Activated CD8-positive, alpha-beta memory T cell treated with anti-CD3 and anti-CD28 coated beads, Interleukin-2, amount 10 ng/mL, durations not matched to agents 7 days and 5 days (primary cell): ENCODE data around the gene DNAH17. TPM values are rescaled to one million over a fixed set of nuclear protein-coding genes. Genes with fewer than 3 reads are reported as not detected.
A peak's percentile ranks its signal among the peaks of the same experiment; 100 is the strongest.

Experiments
- ATAC-seq: fragments of 150-1000 bp; cut with Tn5 transposase; one replicate; pipeline ENCODE4 v1.10.0; 2021; ENCODE audit warnings: moderate library complexity
- CTCF ChIA-PET: fragments of 350-600 bp; sonication (Branson Sonifier 250); formaldehyde crosslinking; loops from one replicate; lab custom pipeline; 2021; ENCODE audit warnings: antibody characterized with exemption; lab: Charles Lee
- DNase-seq: peaks from one replicate; pipeline ENCODE4 v3.0.0-alpha.2; 2020
- H3K27ac Mint-ChIP-seq: one replicate; pipeline ENCODE4 v1.8.0; 2021; ENCODE audit warnings: mild to moderate bottlenecking, mixed read lengths
- H3K27me3 Mint-ChIP-seq: one replicate; pipeline ENCODE4 v1.8.0; 2021; ENCODE audit warnings: mixed read lengths
- H3K36me3 Mint-ChIP-seq: one replicate; pipeline ENCODE4 v1.8.0; 2021; ENCODE audit warnings: mild to moderate bottlenecking, mixed read lengths
- H3K4me1 Mint-ChIP-seq: one replicate; pipeline ENCODE4 v1.8.0; 2021; ENCODE audit warnings: mixed read lengths
- H3K4me3 Mint-ChIP-seq: one replicate; pipeline ENCODE4 v1.8.0; 2021; ENCODE audit warnings: mild to moderate bottlenecking, moderate library complexity, mixed read lengths
- H3K9me3 Mint-ChIP-seq: one replicate; pipeline ENCODE4 v1.8.0; 2022; ENCODE audit warnings: low read depth, mixed read lengths
- total RNA-seq, 2 experiments: library from RNA; stranded (reverse); gene quantifications; one replicate each; pipeline ENCODE4 v1.2.3, GENCODE V29; 2021

The DNAH17 gene
- total RNA-seq, 2 experiments from 2014 or later: 0.26 TPM; not detected in 1

- Mint-ChIP-seq H3K27me3 (peaks cover 8% of the 10 kb centered on the region), H3K36me3 (no peaks in the 10 kb centered on the region), H3K4me3 (peak overlapping the region; percentile 30), H3K4me1 (peaks cover 6% of the 10 kb centered on the region), H3K27ac (no peak overlapping the region), H3K9me3 (no peaks in the 10 kb centered on the region)
- CTCF ChIA-PET: interaction anchor here (1.0 to 1.1 kb wide), 2 partner anchors 12 to 40 kb away, joined by 3 read pairs; no protein-coding TSS in a partner anchor
- ATAC-seq: peak; percentile 98
- DNase-seq: peak; percentile 69
These were observed 92.6 kb downstream of the DNAH17 start for GRCh38 chr17:78484271-78485246.

- Mint-ChIP-seq H3K36me3 (peaks cover 1% of the 10 kb centered on the region), H3K27ac (no peak overlapping the region), H3K9me3 (no peaks in the 10 kb centered on the region), H3K4me1 (peaks cover 14% of the 10 kb centered on the region), H3K27me3 (peaks cover 16% of the 10 kb centered on the region), H3K4me3 (no peak overlapping the region)
- CTCF ChIA-PET: no interaction called here
- ATAC-seq: no peak
- DNase-seq: no peak
These were observed 97.8 kb downstream of the DNAH17 start for GRCh38 chr17:78479369-78479768.

GRCh38 chr17:78478757-78479297 lies 98.4 kb downstream of the DNAH17 start:
- H3K27me3 Mint-ChIP-seq: peaks cover 17% of the 10 kb centered on the region
- H3K36me3 Mint-ChIP-seq: peaks cover 1% of the 10 kb centered on the region
- DNase-seq: no peak
- H3K4me3 Mint-ChIP-seq: no peak overlapping the region
- H3K9me3 Mint-ChIP-seq: no peaks in the 10 kb centered on the region
- H3K4me1 Mint-ChIP-seq: peaks cover 13% of the 10 kb centered on the region
- ATAC-seq: no peak
- no peak overlapping the region for H3K27ac Mint-ChIP-seq
- CTCF ChIA-PET: no interaction called here

GRCh38 chr17:78477913-78478756 lies 99.1 kb downstream of the DNAH17 start:
- H3K4me1 Mint-ChIP-seq: peaks cover 13% of the 10 kb centered on the region
- CTCF ChIA-PET: no interaction called here
- DNase-seq: no peak
- H3K4me3 Mint-ChIP-seq: no peak overlapping the region
- ATAC-seq: no peak
- H3K27me3 Mint-ChIP-seq: peaks cover 17% of the 10 kb centered on the region
- no peak overlapping the region for H3K27ac Mint-ChIP-seq
- H3K9me3 Mint-ChIP-seq: no peaks in the 10 kb centered on the region
- H3K36me3 Mint-ChIP-seq: peaks cover 1% of the 10 kb centered on the region

GRCh38 chr17:78476973-78477372 lies 100.2 kb downstream of the DNAH17 start:
- CTCF ChIA-PET: no interaction called here

GRCh38 chr17:78476149-78476548 lies 101.0 kb downstream of the DNAH17 start:
- CTCF ChIA-PET: no interaction called here
- H3K27me3 Mint-ChIP-seq: peaks cover 11% of the 10 kb centered on the region
- no peaks in the 10 kb centered on the region for H3K9me3 Mint-ChIP-seq
- H3K4me1 Mint-ChIP-seq: peaks cover 13% of the 10 kb centered on the region
- H3K4me3 Mint-ChIP-seq: no peak overlapping the region
- H3K27ac Mint-ChIP-seq: no peak overlapping the region
- DNase-seq (no peak), ATAC-seq (no peak)
- peaks cover 1% of the 10 kb centered on the region for H3K36me3 Mint-ChIP-seq

More at GRCh38 chr17:78476973-78477372, 100.2 kb downstream of the DNAH17 start:
- Mint-ChIP-seq H3K4me1 (peaks cover 13% of the 10 kb centered on the region), H3K27ac (no peak overlapping the region), H3K36me3 (peaks cover 1% of the 10 kb centered on the region), H3K27me3 (peaks cover 11% of the 10 kb centered on the region), H3K9me3 (no peaks in the 10 kb centered on the region), H3K4me3 (no peak overlapping the region)
- ATAC-seq (no peak), DNase-seq (no peak)

- peaks cover 11% of the 10 kb centered on the region for H3K27me3 Mint-ChIP-seq
- peaks cover 13% of the 10 kb centered on the region for H3K4me1 Mint-ChIP-seq
- DNase-seq (no peak), ATAC-seq (no peak)
- H3K9me3 Mint-ChIP-seq: no peaks in the 10 kb centered on the region
- CTCF ChIA-PET: no interaction called here
- H3K4me3 Mint-ChIP-seq: no peak overlapping the region
- no peak overlapping the region for H3K27ac Mint-ChIP-seq
- peaks cover 1% of the 10 kb centered on the region for H3K36me3 Mint-ChIP-seq
These were observed 102.0 kb downstream of the DNAH17 start for GRCh38 chr17:78475211-78475610.

- CTCF ChIA-PET: no interaction called here
- peaks cover 3% of the 10 kb centered on the region for H3K36me3 Mint-ChIP-seq
- H3K4me3 Mint-ChIP-seq: no peak overlapping the region
- ATAC-seq (peak; percentile 49), DNase-seq (peak; percentile 64)
- H3K27me3 Mint-ChIP-seq: peaks cover 11% of the 10 kb centered on the region
- H3K27ac Mint-ChIP-seq: no peak overlapping the region
- H3K4me1 Mint-ChIP-seq: peaks cover 13% of the 10 kb centered on the region
- H3K9me3 Mint-ChIP-seq: peaks cover under 1% of the 10 kb centered on the region
These were observed 102.5 kb downstream of the DNAH17 start for GRCh38 chr17:78474614-78475146.

- Mint-ChIP-seq H3K9me3 (peaks cover 3% of the 10 kb centered on the region), H3K27ac (no peak overlapping the region), H3K27me3 (peaks cover 11% of the 10 kb centered on the region), H3K4me1 (peaks cover 13% of the 10 kb centered on the region), H3K4me3 (no peak overlapping the region), H3K36me3 (peaks cover 5% of the 10 kb centered on the region)
- ATAC-seq (no peak), DNase-seq (no peak)
- CTCF ChIA-PET: no interaction called here
These were observed 103.1 kb downstream of the DNAH17 start for GRCh38 chr17:78473951-78474613.

- Mint-ChIP-seq H3K27ac (no peak overlapping the region), H3K4me3 (no peak overlapping the region), H3K36me3 (peaks cover 5% of the 10 kb centered on the region), H3K27me3 (peaks cover 11% of the 10 kb centered on the region), H3K4me1 (peaks cover 13% of the 10 kb centered on the region), H3K9me3 (peaks cover 3% of the 10 kb centered on the region)
- no peak for DNase-seq
- CTCF ChIA-PET: interaction anchor here (0.6 kb wide), 1 partner anchor 126 kb away, joined by 3 read pairs; no protein-coding TSS in a partner anchor
- no peak for ATAC-seq
These were observed 104.9 kb downstream of the DNAH17 start for GRCh38 chr17:78472035-78472905.

GRCh38 chr17:78471635-78472034 lies 105.6 kb downstream of the DNAH17 start:
- DNase-seq (no peak), ATAC-seq (no peak)
- peaks cover 3% of the 10 kb centered on the region for H3K9me3 Mint-ChIP-seq
- H3K27ac Mint-ChIP-seq: no peak overlapping the region
- CTCF ChIA-PET: no interaction called here
- peaks cover 5% of the 10 kb centered on the region for H3K36me3 Mint-ChIP-seq
- peaks cover 11% of the 10 kb centered on the region for H3K27me3 Mint-ChIP-seq
- no peak overlapping the region for H3K4me3 Mint-ChIP-seq
- peaks cover 13% of the 10 kb centered on the region for H3K4me1 Mint-ChIP-seq

- H3K9me3 Mint-ChIP-seq: peaks cover 3% of the 10 kb centered on the region
- DNase-seq (no peak), ATAC-seq (no peak)
- no peak overlapping the region for H3K4me3 Mint-ChIP-seq
- CTCF ChIA-PET: no interaction called here
- no peak overlapping the region for H3K27ac Mint-ChIP-seq
- H3K27me3 Mint-ChIP-seq: peaks cover 3% of the 10 kb centered on the region
- H3K36me3 Mint-ChIP-seq: peaks cover 3% of the 10 kb centered on the region
- H3K4me1 Mint-ChIP-seq: peaks cover 4% of the 10 kb centered on the region
These were observed 107.8 kb downstream of the DNAH17 start for GRCh38 chr17:78469443-78469842.
